Mesothelial cell of epicardium (in vitro differentiated cells): ENCODE results near the gene CHI3L2. TPM values are rescaled to one million over a fixed set of nuclear protein-coding genes. Genes with fewer than 3 reads are reported as not detected.

Source experiments
- DNase-seq, 2 experiments: peaks; one replicate each; pipeline ENCODE4 v3.0.0; 2021; ENCODE audit warnings: low spot score in 2 of 2; ENCODE audit not compliant: unreplicated experiment in 2 of 2
- H3K27ac Mint-ChIP-seq: 2 replicates; pipeline ENCODE4 v1.8.0; 2021; ENCODE audit warnings: mixed read lengths
- H3K27me3 Mint-ChIP-seq: 2 replicates; pipeline ENCODE4 v1.8.0; 2021; ENCODE audit warnings: low read depth, mixed read lengths
- H3K36me3 Mint-ChIP-seq: 2 replicates; pipeline ENCODE4 v1.8.0; 2021; ENCODE audit warnings: mixed read lengths
- H3K4me1 Mint-ChIP-seq: 2 replicates; pipeline ENCODE4 v1.8.0; 2021; ENCODE audit warnings: mixed read lengths
- H3K4me3 Mint-ChIP-seq: 2 replicates; pipeline ENCODE4 v1.8.0; 2021; ENCODE audit warnings: mild to moderate bottlenecking, moderate library complexity, mixed read lengths
- H3K9me3 Mint-ChIP-seq: 2 replicates; pipeline ENCODE4 v1.8.0; 2021; ENCODE audit warnings: mixed read lengths
- CTCF ChIP-seq: fragments of 200-600 bp; sonication (generic); IDR thresholded peaks from one replicate; pipeline ENCODE4 v1.5.0; 2021; ENCODE audit warnings: antibody characterized with exemption; ENCODE audit not compliant: unreplicated experiment
- total RNA-seq: library from RNA; stranded (reverse); gene quantifications from 3 replicates; pipeline ENCODE4 v1.2.1, GENCODE V29; 2021

CHI3L2 gene
- total RNA-seq, 1 donor from 2014 or later = not detected

- no peak for TF ChIP-seq CTCF
- peaks cover 5% of the 10 kb centered on the region for H3K27me3 Mint-ChIP-seq
- no peaks in the 10 kb centered on the region for H3K9me3 Mint-ChIP-seq
- no peak for DNase-seq
- peak overlapping the region; percentile 17 for H3K4me3 Mint-ChIP-seq
- H3K4me1 Mint-ChIP-seq = peaks cover 13% of the 10 kb centered on the region
- H3K36me3 Mint-ChIP-seq = no peaks in the 10 kb centered on the region
- no peak overlapping the region for H3K27ac Mint-ChIP-seq
These were observed 23.8 kb upstream of the CHI3L2 start for GRCh38 chr1:111203681-111204200.

GRCh38 chr1:111204201-111204982 lies 23.1 kb upstream of the CHI3L2 start:
- H3K4me3 Mint-ChIP-seq = peak overlapping the region; percentile 59
- TF ChIP-seq CTCF = no peak
- no peaks in the 10 kb centered on the region for H3K36me3 Mint-ChIP-seq
- H3K27me3 Mint-ChIP-seq = peaks cover 5% of the 10 kb centered on the region
- no peak overlapping the region for H3K27ac Mint-ChIP-seq
- peaks cover 13% of the 10 kb centered on the region for H3K4me1 Mint-ChIP-seq
- no peak for DNase-seq
- H3K9me3 Mint-ChIP-seq = no peaks in the 10 kb centered on the region

- TF ChIP-seq CTCF = no peak
- no peaks in the 10 kb centered on the region for H3K36me3 Mint-ChIP-seq
- H3K27ac Mint-ChIP-seq = no peak overlapping the region
- peaks cover 5% of the 10 kb centered on the region for H3K27me3 Mint-ChIP-seq
- H3K9me3 Mint-ChIP-seq = no peaks in the 10 kb centered on the region
- DNase-seq = no peak
- peak overlapping the region; percentile 59 for H3K4me3 Mint-ChIP-seq
- H3K4me1 Mint-ChIP-seq = peaks cover 13% of the 10 kb centered on the region
These were observed 22.4 kb upstream of the CHI3L2 start for GRCh38 chr1:111204983-111205713.

GRCh38 chr1:111205714-111206050 lies 21.8 kb upstream of the CHI3L2 start:
- Mint-ChIP-seq H3K27ac (no peak overlapping the region), H3K36me3 (no peaks in the 10 kb centered on the region), H3K27me3 (peaks cover 5% of the 10 kb centered on the region), H3K9me3 (no peaks in the 10 kb centered on the region), H3K4me1 (peaks cover 13% of the 10 kb centered on the region), H3K4me3 (no peak overlapping the region)
- no peak for DNase-seq
- TF ChIP-seq CTCF = no peak

GRCh38 chr1:111208921-111209320 lies 18.6 kb upstream of the CHI3L2 start:
- no peaks in the 10 kb centered on the region for H3K36me3 Mint-ChIP-seq
- peaks cover 5% of the 10 kb centered on the region for H3K27me3 Mint-ChIP-seq
- no peak overlapping the region for H3K27ac Mint-ChIP-seq
- H3K4me3 Mint-ChIP-seq = no peak overlapping the region
- no peak for DNase-seq
- H3K9me3 Mint-ChIP-seq = no peaks in the 10 kb centered on the region
- no peak for TF ChIP-seq CTCF
- H3K4me1 Mint-ChIP-seq = peaks cover 3% of the 10 kb centered on the region
